HG03064 (cell line): ENCODE measurements around the gene RPS6KA2.

Experiments used
- ATAC-seq: cut with Tn5 transposase; IDR thresholded peaks from one replicate; pipeline ENCODE4 v1.9.1; 2021; ENCODE audit warnings: low read depth; ENCODE audit not compliant: unreplicated experiment

Gene RPS6KA2

DNA sequence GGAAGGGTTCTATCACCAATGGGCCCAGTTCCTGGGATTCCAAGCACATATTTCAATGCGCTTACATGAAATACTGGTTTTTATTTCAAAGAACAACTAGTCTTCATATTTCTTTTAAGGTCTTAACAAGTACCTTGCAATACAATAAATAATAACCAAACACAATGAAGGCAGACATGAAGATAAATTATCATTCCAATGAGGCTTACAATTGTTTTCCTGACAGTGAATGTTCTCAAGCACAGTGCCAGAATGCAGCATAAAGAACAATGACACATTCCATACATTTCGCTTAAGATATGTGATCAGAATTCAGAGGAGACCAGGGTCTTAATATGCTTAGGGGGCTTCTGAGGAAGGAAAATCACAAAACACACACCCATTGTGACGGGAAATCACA, 66.8 kb downstream of the RPS6KA2 start:
- no peak for ATAC-seq

DNA sequence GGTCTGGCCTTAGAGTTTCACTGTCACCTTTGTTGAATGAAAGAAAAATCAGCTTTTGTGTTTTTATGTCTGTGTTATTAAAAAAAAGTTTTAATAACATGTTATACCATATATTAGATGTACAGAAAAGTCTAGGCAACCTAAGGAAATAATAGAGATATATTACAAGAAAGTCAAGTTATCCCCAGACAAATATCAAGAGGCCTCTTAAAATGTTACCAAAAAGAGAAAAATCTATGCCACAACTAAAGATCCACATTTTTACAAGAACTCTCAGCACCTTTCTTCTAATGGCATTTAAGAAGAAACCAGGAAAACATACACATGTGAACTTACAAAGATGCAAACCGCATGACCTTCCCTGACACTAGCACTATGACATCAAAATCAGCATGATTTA, 67.4 kb downstream of the RPS6KA2 start:
- ATAC-seq: no peak

- no peak for ATAC-seq
These were observed 67.8 kb downstream of the RPS6KA2 start for GRCh38 chr6:166559211-166559610.

GRCh38 chr6:166558156-166559005, 68.7 kb downstream of the RPS6KA2 start:
- ATAC-seq: no peak

DNA sequence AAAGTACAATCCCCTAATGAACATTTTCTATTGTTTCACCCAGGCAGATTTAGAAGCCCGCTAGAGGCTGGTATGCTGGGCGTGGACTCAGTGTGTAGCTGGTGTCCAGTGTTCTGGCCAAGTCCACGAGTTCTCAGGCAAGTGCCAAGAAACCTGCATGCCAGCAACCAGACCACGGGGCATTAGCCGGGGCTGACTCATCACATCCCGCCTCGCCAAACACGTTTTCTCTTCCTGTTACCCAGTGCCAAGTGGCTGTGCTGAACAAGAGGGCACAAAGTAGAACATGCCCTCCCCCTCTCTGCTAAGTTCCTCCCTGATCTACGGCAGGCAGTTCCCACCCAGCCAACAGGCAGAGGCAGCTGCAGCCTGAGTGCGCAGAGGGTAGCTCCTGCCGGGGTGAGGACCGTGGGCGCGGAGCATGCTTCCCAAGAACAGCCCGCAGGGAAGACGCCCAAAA, 70.2 kb downstream of the RPS6KA2 start:
- no peak for ATAC-seq

DNA sequence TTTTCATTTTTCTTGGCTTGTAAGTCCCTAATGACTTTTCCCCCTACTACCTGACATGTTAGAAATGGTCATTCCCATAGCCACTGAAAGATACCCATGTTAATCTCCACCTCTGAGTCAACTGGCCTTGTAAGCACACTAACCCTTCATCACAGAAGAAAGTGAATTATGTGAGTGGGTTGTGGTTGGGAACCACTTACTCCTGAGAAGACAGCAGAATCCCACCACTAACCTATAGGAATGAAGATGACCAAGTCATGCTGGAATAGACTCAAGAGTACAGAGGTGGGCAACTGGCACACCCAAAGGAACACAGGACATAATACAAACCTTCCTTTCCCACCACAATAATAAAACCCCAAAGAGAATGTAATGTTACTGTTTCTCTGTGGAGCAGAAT, 70.7 kb downstream of the RPS6KA2 start:
- no peak for ATAC-seq

DNA sequence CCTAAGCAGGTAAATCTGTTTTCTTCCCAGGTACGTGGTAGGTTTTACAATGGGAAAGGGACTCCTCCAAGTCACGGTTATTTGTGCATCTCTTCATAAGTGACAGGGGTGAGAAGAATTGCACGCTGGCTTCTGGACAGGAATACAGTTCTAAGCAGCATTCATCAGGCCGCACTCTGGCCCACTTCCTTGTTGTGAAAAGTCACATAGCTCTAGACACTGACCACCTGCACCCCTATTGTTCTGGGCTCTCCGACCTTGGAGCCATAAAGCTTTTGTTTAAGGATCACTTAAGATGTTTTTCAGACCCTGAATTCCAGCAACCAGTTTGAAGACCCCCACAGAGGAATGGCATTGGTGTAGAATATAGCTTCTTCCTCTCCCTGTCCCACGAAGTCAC, 72.0 kb downstream of the RPS6KA2 start:
- no peak for ATAC-seq

- ATAC-seq: no peak
These were observed 72.7 kb downstream of the RPS6KA2 start for GRCh38 chr6:166554316-166554715.

GRCh38 chr6:166553563-166554271, 73.3 kb downstream of the RPS6KA2 start:
- ATAC-seq: no peak

DNA sequence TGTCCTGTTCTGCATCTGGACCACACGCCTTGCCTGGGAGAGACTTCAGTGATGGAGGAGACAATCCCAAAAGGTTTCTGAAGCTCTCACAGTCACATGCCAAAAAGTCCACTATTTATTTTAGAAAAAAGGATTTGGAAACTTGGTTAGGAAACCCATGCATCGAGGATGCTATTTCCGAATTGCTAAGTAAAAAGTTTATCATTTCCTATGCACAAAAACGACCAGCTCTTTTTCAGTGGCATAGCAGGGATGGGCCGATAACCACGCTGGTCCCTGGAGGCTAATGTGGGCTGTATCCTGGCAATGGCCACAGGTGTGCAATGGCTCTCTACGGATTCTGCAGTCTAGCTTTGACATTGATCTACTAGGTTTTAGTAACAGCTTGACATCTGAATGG, 74.5 kb downstream of the RPS6KA2 start:
- no peak for ATAC-seq

GRCh38 chr6:166551754-166552495, 75.1 kb downstream of the RPS6KA2 start:
- no peak for ATAC-seq

DNA sequence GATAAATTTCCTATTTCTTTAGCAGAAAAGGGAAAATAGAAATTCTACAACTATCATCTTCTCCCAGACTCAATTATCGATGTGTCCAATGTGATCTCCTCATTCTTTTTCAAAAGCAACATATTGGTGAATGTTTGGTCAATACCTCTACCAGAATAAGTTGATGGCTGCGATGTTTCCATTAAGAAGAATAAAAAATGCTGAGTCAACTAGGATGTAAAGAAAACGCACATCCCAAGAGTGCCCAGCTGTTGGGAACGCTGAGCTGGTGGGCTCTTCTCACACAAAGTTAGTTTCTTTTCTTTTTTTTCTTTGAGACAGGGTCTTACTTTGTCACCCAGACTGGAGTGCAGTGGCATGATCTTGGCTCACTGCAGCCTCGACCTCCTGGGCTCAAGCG, 80.4 kb downstream of the RPS6KA2 start:
- no peak for ATAC-seq

DNA sequence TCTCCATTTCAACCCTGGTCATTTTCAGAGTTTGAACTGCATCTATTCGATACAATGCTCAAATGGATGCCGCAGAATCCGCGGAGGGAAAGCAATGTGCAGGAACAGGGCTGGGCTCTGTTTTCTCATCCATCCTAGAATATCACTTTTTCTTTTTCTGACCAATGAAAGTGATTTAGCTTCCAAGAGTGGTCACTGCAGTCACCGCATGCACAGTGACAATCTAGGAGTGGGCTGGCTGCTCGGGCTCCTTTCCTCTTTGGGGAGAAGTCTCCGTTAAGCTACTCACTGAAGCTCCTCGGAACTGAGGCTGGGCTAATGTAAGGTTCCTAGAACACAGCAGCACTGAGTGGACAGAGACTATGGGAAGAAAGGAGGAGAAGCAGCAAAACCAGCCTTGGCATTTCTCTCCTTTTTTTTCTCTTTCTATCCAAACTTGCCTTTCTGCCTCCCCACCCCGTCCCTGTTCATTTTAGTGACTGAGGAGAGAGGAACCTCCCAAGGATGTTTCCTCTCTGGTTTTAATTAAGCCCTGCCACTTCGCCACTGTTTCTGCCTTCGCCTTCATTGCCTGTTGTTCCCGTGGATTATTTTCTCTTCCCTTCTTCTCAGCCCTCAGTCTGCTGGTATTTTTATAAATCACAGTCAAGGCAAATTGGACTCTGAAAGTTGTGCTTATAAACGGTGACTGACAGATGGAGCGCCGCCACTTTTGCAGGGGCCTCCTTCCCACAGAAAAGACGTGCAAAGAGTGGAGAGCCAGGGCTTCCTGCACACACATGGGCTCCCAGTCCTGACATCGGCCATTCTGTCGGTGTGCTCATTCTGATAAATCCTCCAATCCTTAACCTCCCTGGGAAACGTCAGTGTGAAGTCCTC, 81.7 kb downstream of the RPS6KA2 start:
- ATAC-seq: no peak

- no peak for ATAC-seq
These were observed 82.8 kb downstream of the RPS6KA2 start for GRCh38 chr6:166544296-166544605.

GRCh38 chr6:166543603-166544295, 83.3 kb downstream of the RPS6KA2 start:
- ATAC-seq: no peak

DNA sequence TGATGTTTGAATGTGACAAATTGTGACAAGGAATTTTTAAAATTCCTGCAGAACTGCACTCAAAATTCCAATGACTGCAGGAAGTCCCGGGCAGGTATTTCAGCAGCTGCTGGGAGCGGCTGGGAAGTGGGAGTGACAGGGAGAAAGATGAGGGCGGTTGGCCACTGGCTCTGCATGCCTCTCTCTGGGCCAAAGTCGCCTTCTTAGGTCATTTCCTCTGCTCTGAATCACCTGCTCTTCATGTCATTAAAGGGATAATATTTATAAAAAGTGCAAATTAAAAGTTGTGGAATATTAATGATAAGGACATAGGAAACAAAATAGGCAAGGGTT, 84.5 kb downstream of the RPS6KA2 start:
- no peak for ATAC-seq

- ATAC-seq: no peak
These were observed 85.0 kb downstream of the RPS6KA2 start for GRCh38 chr6:166541876-166542579.

GRCh38 chr6:166541366-166541765, 85.7 kb downstream of the RPS6KA2 start:
- ATAC-seq: peak; percentile 36

DNA sequence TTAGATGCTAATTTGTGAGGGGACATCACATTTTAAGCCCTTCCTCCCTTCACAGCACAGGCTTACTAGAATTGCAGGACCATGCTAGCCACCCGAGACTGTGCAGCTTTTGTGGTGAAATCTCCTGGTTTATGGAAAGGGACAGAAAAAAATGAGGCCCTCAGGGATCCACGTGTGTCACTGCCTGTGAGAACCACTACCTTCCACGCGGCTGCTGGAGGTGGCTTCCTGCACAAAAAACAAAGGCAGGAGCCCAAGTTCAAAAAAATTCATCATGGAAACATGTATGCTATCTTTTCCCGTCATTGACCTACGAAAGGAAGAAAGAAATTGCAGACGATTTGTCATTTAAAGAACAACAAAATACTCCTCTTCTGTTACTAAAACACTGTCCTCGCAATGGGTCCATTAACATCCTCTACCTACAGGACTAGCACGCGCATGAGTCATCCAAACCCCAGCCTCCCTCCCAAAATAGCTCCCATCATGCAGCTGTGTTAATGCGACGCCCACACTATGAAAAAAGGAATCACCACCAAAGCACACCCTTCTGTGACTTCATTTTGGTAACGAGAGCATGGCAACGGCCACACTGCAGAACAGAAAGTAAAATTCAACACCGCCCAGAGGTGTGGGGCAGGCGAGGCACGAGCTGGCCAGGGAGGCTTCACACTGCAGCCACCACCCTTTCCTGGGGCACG, 86.3 kb downstream of the RPS6KA2 start:
- ATAC-seq: peak; percentile 94
